Heart left ventricle (tissue), 13 donors: ENCODE results near the gene STAU1.

Source experiments
- CTCF ChIP-seq, 12 donors: fragments of 200-600 bp; sonication (generic) in 4 of 12; IDR thresholded peaks; one replicate each; pipeline versions ENCODE4 v1.5.0 to v1.8.0; 2018 to 2022; ENCODE audit warnings: antibody characterized with exemption in 12 of 12, mild to moderate bottlenecking in 5 of 12
- POLR2A ChIP-seq, 2 donors: fragments of 450-650 bp; IDR thresholded peaks; one replicate each; pipeline ENCODE4 v1.6.1; 2017; ENCODE audit warnings: antibody characterized with exemption in 2 of 2, mild to moderate bottlenecking in 2 of 2, moderate library complexity in 2 of 2
- donor health status: ischemic (EF 13 %, LVEDD 7.1; RV severe dilation, severe dysfunction).
- donor health status: DM: no; HTN: yes; CAD: no.
- donor health status: DM: no; HTN: no; CAD: no.
- donor health status: ischemic (EF 25% LVEDD 6.9; RV normal size, moderate dysfunction).
- donor health status: ischemic (EF 25% LVEDD 5.7; RV mildly dilated, moderate dysfunction).
- donor health status: ischemic (EF 35%, LVEDD 5.7; RV mildly dilated, moderate dysfunction).
- donor health status: nonischemic (EF 11% LVEDD 7.7; RV severe dilation, severe dysfunction).
- donor health status: DM: yes; HTN: yes; CAD: no.
- donor health status: PGD.
- donor health status: ischemic (EF 29% LVEDD 5.4; RV normal size, mild dysfunction).
- donor health status: nonischemic (EF 23%, LVEDD 6.1; RV moderate dilation, normal function).

GRCh38 chr20:49210757-49211110, 22.6 kb upstream of the STAU1 start:
- TF ChIP-seq CTCF (IDR thresholded peaks at IDR 0.05) (no peak), POLR2A (IDR thresholded peaks at IDR 0.05) (no peak)
